ENCODE results near the gene POLR2J3. TPM values are rescaled to one million over a fixed set of nuclear protein-coding genes. Genes with fewer than 3 reads are reported as not detected.
"Not testable (repeated sequence)": the region's sequence is repeated elsewhere in the genome, so short reads cannot be mapped to it uniquely, and the experiment has no call there.

Gene POLR2J3
- total RNA-seq, 4 donors from 2014 or later = 9.6 to 27.8 (median 15.4) TPM

DNA sequence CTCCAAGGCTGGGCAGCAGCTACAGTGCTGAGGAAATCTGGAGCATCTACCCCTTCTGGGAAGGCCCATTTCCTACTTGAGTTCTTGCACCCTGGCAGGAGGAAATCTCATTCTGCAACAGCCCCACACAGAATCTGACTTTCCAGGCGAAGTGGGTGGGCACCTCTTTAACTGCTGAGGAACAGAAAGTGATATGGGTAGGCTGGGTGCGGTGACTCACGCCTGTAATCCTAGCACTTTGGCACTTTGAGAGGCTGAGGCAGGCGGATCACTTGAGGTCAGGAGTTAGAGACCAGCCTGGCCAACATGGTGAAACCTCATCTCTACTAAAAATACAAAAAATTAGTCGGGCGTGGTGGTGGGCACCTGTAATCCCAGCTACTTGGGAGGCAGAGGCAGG lies 2.2 kb upstream of the POLR2J3 start:
- H3K27ac ChIP-seq; H3K4me1 ChIP-seq; H3K4me3 ChIP-seq; H3K36me3 ChIP-seq; DNase-seq (ENCODE audit: low spot score in 2 of 2); H3K27me3 ChIP-seq; H3K9me3 ChIP-seq: not testable (repeated sequence)
- no CpG with 5 or more reads among the region's 6 CpGs for WGBS, 2 donors

DNA sequence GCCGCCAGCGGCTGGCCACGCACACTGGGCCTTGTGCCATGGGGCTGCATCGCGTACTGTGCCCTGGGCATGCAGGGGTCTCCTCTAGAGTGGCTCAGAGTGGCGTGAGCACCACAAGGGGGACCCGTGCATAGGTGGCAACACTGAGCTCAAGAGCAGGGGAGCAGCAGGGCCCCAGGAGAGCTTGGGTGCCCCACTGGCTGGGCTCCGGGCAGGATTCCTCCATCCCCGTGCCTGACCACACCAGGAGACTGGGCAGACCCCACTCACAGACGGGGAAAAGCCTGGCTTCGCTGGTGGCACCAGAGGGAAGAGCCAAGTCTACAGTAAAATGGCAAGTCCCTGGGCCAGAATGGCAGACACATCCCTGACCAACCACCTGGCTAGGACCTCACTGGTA lies 3.8 kb downstream of the POLR2J3 start:
- H3K36me3 ChIP-seq; H3K27me3 ChIP-seq; DNase-seq (ENCODE audit: low spot score in 2 of 2); H3K27ac ChIP-seq; H3K9me3 ChIP-seq; H3K4me3 ChIP-seq; H3K4me1 ChIP-seq: not testable (repeated sequence)
- no CpG with 5 or more reads among the region's 11 CpGs for WGBS, 2 donors

DNA sequence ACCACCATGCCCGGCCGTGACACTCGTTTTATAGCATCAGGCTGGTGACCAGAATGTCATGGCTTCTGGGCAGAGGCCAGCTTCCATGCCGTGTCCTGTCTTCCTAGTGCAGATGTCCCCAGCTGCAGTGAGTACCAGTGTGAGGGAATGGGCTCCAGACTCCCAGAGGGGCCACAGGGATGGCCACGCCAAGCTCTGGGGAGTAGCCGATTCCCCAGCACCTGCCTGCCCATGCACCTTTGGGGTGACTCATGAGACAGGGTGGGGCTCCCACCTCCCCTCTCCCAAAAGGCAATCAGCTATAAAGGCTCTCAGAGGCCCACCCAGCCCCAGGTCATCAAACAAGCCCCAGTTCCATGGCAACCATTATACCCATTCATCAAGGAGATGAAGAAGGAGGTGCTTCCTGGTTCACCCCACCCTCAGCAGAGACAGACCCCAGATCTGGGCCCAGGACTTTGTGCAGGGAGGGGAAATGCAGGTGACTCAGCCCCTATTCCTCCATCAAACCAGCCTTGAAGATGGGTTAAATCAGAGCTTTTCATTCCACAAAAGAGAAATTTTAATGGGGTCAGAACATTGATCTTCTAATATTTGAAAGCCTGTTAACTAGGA lies 21.5 kb downstream of the POLR2J3 start, which contains the start of gene SPDYE2:
Gene SPDYE2, plus strand, starts transcription at position 419 of the 615 bp plus-strand sequence. CDS start 2,030 bp downstream, outside the sequence.
- not testable (repeated sequence) for H3K4me3 ChIP-seq; DNase-seq (ENCODE audit: low spot score in 2 of 2); H3K27me3 ChIP-seq; H3K36me3 ChIP-seq; H3K4me1 ChIP-seq; H3K27ac ChIP-seq; H3K9me3 ChIP-seq
- no CpG with 5 or more reads among the region's 6 CpGs for WGBS, 2 donors

DNA sequence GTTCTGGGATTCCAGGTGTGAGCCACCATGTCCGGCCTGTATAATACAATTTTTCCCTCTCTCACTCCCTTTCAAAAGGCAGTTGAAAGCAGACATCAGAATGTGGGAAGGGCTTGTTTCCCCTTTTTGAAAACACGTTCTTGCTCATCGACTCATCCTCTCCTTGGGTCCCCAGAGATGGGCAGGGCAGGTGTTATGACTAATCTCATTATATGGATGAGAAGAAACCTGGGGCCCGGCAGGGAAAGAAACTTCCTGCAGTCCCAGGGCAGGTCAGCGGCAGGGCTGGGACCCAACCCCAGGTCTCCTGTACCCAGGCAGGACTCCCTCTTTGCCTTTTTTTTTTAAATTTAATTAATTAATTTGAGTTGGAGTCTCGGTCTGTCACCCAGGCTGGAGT lies 26.0 kb downstream of the POLR2J3 start:
- not testable (repeated sequence) for H3K9me3 ChIP-seq; H3K27me3 ChIP-seq; H3K27ac ChIP-seq; H3K4me1 ChIP-seq; DNase-seq (ENCODE audit: low spot score in 2 of 2); H3K4me3 ChIP-seq; H3K36me3 ChIP-seq
- WGBS, 2 donors = 92% methylated on average over 2 of the region's 6 CpGs; no CpG with 5 or more reads in 1 of the 2 donors

DNA sequence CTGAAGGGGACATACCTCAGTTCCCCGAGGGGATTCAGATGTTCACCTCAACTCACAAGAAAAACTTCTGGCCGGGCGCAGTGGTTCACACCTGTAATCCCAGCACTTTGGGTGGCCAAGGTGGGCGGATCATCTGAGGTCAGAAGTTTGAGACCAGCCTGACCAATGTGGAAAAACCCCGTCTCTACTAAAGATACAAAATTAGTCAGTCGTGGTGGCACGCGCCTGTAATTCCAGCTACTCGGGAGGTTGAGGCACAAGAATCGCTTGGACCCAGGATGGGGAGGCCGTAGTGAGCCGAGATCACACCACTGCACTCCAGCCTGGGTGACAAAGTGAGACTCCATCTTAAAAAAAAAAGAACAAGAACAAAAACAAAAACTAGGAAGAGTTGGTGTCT lies 27.1 kb downstream of the POLR2J3 start:
- H3K27ac ChIP-seq; H3K27me3 ChIP-seq; H3K36me3 ChIP-seq; H3K9me3 ChIP-seq; H3K4me3 ChIP-seq; DNase-seq (ENCODE audit: low spot score in 2 of 2); H3K4me1 ChIP-seq: not testable (repeated sequence)
- WGBS, 2 donors = no CpG with 5 or more reads among the region's 12 CpGs

DNA sequence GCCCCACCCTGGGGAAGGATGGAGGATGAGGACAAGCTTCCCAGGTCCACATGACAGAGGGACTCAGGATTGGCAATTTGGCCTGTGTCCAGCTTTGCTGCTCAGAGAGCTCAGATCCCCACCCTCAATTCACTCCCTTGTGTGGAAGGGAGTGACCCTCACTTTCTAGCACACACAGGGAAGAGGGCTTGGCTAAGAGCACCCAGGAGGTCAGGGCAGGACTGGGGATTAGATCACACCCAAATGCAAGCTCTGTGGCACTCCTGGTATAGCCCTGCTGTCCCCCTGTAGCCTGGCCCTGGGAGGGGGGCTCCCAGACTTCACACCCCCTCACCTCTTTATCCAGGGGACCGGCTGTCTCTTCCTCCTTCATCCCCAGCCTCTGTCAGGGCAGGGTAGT lies 28.0 kb downstream of the POLR2J3 start:
- not testable (repeated sequence) for H3K27me3 ChIP-seq; H3K4me3 ChIP-seq; H3K36me3 ChIP-seq; DNase-seq (ENCODE audit: low spot score in 2 of 2); H3K4me1 ChIP-seq; H3K27ac ChIP-seq; H3K9me3 ChIP-seq
- WGBS, 2 donors = no CpG with 5 or more reads among the region's 1 CpG

DNA sequence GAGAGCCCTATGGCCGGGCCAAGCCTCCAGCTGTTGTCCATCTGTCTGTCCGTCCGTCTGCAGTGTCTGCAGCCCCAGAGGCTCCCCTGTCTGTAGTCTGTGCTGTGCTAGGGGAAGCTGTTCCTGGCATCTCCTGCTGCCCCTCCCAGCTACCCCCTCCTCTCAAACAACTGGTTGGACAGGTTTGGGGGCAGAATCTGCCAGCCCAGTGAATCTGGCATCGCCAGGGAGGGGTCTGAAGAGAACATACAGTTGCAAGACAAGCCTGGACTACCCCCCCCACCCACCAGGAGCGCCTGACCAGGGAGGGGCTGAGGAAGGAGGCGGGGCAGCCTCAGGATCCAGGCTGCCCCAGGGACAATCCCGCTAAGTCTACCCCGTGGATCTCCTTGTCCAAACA lies 28.8 kb downstream of the POLR2J3 start, which contains the start of gene UPK3BL2:
Gene UPK3BL2, minus strand, starts transcription at position 101 of the 400 bp plus-strand sequence. Its CDS starts 60 bp downstream, at position 41.
- not testable (repeated sequence) for H3K27me3 ChIP-seq; H3K27ac ChIP-seq; H3K36me3 ChIP-seq; H3K4me1 ChIP-seq; H3K4me3 ChIP-seq; H3K9me3 ChIP-seq; DNase-seq (ENCODE audit: low spot score in 2 of 2)
- WGBS, 2 donors = no CpG with 5 or more reads among the region's 8 CpGs

DNA sequence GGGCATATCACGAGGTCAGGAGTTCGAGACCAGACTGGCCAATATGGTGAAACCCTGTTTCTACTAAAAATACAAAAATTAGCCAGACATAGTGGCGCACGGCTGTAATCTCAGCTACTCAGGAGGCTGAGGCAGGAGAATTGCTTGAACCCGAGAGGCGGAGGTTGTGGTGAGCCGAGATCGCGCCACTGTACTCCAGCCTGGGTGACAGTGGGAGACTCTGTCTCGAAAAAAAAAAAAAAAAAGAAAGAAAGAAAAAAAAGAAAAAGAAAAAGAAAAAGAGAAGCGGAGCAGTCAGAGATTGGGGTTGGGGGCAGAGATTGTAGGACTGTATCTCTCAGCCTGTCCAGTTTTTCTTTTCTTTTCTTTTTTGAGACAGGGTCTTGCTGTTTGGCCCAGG lies 29.6 kb downstream of the POLR2J3 start:
- H3K27ac ChIP-seq; DNase-seq (ENCODE audit: low spot score in 2 of 2): not testable (repeated sequence)

DNA sequence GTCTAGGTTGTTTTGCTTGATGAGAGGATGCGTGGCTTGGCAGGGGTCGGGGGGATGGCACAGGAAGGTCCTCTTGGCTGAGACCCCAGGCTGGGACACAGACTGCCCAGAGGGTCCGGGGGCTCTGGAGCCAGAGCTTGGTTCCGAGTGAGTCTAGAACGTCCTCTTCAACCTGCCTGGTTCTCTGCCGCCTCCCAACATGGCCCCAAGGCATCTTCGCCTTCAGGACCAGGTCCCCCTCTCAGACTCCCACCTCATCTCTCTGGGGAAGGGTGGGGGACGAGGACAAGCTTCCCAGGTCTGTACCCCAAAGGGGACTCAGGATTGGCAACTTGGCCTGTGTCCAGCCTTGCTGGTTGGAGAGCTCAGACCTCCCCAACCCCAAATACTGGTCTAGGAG lies 30.3 kb downstream of the POLR2J3 start:
- H3K27me3 ChIP-seq; H3K27ac ChIP-seq; H3K4me1 ChIP-seq; H3K36me3 ChIP-seq; H3K9me3 ChIP-seq; H3K4me3 ChIP-seq; DNase-seq (ENCODE audit: low spot score in 2 of 2): not testable (repeated sequence)
- no CpG with 5 or more reads among the region's 8 CpGs for WGBS, 2 donors

More for the DNA sequence above, 29.6 kb downstream of the POLR2J3 start:
- not testable (repeated sequence) for H3K27me3 ChIP-seq, H3K4me3 ChIP-seq, H3K4me1 ChIP-seq, H3K9me3 ChIP-seq, H3K36me3 ChIP-seq
- WGBS, 2 donors = 77% methylated on average over 7 of the region's 11 CpGs; no CpG with 5 or more reads in 1 of the 2 donors

DNA sequence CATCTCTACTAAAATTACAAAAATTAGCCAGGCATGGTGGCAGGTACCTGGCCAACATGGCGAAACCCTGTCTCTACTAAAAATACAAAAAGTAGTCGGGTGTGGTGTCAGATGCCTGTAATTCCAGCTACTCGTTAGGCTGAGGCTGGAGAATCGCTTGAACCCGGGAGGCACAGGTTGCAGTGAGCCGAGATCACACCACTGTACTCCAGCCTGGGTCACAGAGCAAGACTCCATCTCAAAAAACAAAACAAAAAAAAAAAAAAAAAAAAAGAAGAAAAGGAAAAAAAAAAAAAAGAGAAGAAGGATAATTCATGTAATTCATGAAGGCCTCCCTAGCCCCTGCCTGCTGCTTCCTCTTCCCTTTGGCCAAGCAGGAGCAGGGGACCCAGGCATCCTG lies 31.8 kb downstream of the POLR2J3 start:
- not testable (repeated sequence) for H3K27ac ChIP-seq; H3K4me3 ChIP-seq; H3K4me1 ChIP-seq; H3K9me3 ChIP-seq; DNase-seq (ENCODE audit: low spot score in 2 of 2); H3K36me3 ChIP-seq; H3K27me3 ChIP-seq
- 93 to 95% methylated on average over 5 to 6 of the region's 6 CpGs for WGBS, 2 donors

DNA sequence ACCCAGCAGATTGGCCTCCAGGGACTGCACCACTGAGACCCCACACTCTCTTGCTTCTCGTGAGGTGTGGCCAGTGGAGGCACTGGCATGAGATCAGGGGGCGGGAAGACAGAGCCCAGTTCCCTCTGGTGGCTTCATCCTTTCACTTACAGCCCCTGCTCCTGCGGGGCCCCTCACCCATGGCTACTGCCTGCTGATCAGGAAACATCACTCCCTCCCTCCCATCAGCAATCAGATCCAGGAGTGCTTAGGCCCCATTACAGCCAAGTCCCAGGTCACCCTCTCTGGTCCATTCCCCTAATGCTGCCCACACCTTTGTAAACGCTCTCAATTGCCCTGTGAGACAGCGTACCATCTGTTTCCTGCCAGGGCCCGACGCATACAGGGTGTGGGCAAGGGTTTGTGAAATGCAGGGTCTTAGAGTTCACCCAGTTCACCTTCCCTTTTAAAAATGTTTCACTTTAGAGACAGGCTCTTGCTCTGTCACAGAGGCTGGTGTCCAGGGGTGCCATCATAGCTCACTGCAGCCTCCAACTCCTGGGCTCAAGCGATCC lies 37.2 kb downstream of the POLR2J3 start:
- not testable (repeated sequence) for H3K4me3 ChIP-seq; H3K27me3 ChIP-seq; H3K4me1 ChIP-seq; DNase-seq (ENCODE audit: low spot score in 2 of 2); H3K27ac ChIP-seq; H3K36me3 ChIP-seq; H3K9me3 ChIP-seq
- 55 to 72% methylated on average over 2 to 3 of the region's 8 CpGs for WGBS, 2 donors

DNA sequence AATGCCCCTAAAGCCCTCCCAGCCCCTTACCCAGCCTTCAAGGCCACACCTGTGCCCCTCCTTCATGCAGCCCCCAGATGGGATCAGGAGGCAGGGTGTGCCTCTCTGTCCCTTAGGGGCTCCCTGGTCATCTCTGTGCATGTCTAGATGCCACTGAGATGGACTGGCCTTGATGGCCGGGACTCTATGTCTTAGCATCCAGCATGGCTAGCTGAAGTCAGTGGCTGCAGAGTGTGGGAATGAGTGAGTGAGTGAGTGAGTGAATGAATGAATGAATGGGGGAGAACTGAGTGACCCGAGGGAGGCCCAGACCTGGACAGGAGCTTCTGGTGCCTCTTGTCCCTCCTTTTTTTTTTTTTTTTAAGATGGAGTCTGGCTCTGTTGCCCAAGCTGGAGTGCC lies 40.3 kb downstream of the POLR2J3 start:
- not testable (repeated sequence) for H3K27ac ChIP-seq; H3K9me3 ChIP-seq; H3K4me1 ChIP-seq; H3K36me3 ChIP-seq; DNase-seq (ENCODE audit: low spot score in 2 of 2); H3K4me3 ChIP-seq; H3K27me3 ChIP-seq
- WGBS, 2 donors = 86 to 92% methylated on average over 2 of the region's 2 CpGs

DNA sequence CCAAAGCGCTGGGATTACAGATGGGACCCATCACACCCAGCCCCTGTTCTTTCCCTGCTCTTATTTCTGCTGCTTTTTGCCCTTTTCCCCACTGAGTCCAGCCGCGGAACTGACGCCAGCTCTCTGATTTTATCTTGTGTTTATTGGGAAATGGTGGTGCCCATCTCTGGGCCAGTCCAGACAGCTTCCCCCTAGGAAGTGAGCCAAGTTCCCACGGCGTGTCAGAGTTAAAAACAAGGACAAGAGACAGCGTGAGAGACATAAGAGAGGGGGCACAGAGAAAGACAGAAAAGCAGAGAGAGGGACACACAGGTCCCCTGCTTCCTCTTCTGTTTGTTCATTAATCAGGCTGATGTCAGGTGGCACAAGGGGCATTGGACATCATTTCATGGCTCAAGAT lies 40.8 kb downstream of the POLR2J3 start:
- H3K4me1 ChIP-seq, H3K27me3 ChIP-seq, H3K27ac ChIP-seq, H3K36me3 ChIP-seq, H3K9me3 ChIP-seq, H3K4me3 ChIP-seq: not testable (repeated sequence)
- WGBS, 2 donors = no CpG with 5 or more reads among the region's 7 CpGs
- DNase-seq (ENCODE audit: low spot score in 2 of 2) = peak in 1 of 2 donors; percentile 28

Data from tibial nerve (tissue), 4 donors.